IPS-18c (cell line): Measurements from ENCODE around the gene NUAK1.

Experiments
- H3K4me3 ChIP-seq: 2 replicates; pipeline ENCODE4 v1.7.0; 2013; ENCODE audit warnings: low read depth, mild to moderate bottlenecking, low read length, moderate library complexity; ENCODE audit not compliant: insufficient read depth
- H3K9me3 ChIP-seq: one replicate; pipeline ENCODE4 v1.6.1; 2013; ENCODE audit warnings: mild to moderate bottlenecking, low read length, moderate library complexity; ENCODE audit not compliant: control insufficient read depth, insufficient read depth

Gene NUAK1

GRCh38 chr12:106138633-106139421, at the start of gene NUAK1:
TSS of gene NUAK1 (minus strand) at chr12:106138954. CDS start at chr12:106138653, 301 bp downstream.
- Histone ChIP-seq H3K9me3 (no peaks in the 10 kb centered on the region), H3K4me3 (peak within 1 kb of the TSS; percentile 74)

GRCh38 chr12:106188256-106188655, 49.5 kb upstream of the NUAK1 start:
- H3K4me3 ChIP-seq, result no peak overlapping the region; the same call in 1 of the 2 replicates
- H3K9me3 ChIP-seq, result no peaks in the 10 kb centered on the region

- Histone ChIP-seq H3K9me3 (no peaks in the 10 kb centered on the region), H3K4me3 (no peak overlapping the region)
These were observed 49.1 kb upstream of the NUAK1 start for GRCh38 chr12:106187842-106188241.

DNA sequence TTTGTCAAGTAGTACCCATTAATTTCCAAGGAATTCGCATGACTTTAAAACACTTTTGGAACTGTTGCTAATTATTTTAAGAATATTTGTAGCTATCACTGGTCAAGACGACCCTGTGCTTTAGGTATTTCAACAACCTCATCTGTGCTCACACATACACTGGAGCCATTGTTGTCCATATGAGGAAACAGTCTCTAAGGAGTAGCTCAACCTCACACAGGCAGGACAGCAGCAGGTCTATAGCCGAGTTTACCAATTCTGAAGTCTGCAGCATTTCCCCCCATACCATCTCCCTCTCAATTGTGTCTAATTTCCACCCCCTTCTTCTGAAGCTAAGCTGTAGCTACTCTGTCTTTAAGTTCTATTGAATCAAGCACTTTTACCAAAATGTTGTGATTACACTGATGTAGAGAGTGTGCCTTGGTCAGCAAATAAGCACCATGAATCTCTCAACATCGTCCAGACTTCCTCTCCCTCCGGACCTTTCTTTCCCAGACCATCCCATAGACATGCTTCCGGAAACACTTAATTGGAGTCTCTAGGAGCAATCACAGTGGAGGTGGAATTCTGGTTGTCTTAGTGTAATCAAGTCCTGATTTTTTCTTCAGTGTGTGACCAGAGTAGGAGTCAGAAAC, 48.5 kb upstream of the NUAK1 start:
- Histone ChIP-seq H3K9me3 (no peaks in the 10 kb centered on the region), H3K4me3 (no peak overlapping the region)

DNA sequence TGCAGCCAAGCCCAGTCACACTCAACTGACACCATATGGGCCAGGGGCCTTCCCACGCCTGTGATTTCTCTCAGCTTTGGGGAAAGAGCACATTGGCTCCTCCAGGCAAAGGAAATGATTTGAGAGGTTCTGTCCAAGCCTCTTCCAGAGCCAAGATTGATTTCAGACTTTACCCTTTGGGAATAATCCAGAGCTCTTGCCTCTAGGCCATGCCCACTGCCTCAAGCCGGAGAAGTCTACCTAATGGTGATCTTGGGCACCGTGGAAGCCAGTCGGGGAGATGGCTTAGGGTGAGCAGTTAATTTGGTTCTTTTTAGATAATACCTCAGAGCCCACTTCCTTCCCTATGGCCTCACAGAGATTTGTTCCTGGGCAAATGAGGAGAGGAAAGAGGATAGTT, 45.0 kb upstream of the NUAK1 start:
- no peak overlapping the region for H3K4me3 ChIP-seq
- no peaks in the 10 kb centered on the region for H3K9me3 ChIP-seq

GRCh38 chr12:106181401-106182114, 42.8 kb upstream of the NUAK1 start:
- no peak overlapping the region; the same call in 1 of the 2 replicates for H3K4me3 ChIP-seq
- no peaks in the 10 kb centered on the region for H3K9me3 ChIP-seq

DNA sequence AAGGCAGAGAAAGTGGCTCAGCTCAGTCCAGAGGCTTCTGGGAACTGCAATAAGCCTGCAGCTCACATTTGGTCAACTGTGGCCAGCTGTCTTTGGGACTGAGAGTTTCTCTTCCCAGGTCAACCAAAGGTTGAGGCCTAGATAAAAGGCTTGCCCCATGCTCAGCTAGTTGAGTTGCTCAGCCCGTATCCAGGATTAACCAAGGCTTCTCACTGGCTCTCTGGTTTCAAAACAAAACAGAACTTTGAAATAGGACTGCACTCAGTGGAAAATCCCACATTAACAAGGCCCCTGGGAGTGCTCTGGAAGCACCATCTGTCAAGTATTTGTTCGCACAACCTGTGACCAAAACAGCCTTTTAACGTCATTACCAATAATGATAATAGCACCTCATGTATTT, 40.3 kb upstream of the NUAK1 start:
- H3K4me3 ChIP-seq, result no peak overlapping the region

DNA sequence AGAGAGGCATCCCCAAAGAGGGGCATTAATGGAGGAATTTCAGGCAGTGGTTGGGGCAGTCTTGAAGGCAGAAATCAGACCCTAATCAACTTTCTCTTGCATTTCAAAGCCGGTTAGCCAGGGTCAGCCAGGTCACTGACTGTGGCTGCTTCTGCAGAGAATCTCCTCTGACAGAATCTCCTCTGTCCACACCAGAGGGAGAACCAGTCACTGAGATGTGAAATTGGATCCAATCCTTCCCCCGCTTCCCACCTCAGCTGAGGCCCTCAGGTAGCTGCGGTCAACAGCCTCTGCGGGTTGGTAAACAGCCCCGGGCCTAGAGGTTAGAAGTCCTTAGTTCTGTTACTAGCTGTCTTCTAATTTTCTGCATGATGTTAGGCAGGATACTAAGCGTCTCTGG, 39.8 kb upstream of the NUAK1 start:
- Histone ChIP-seq H3K4me3 (no peak overlapping the region), H3K9me3 (no peaks in the 10 kb centered on the region)

More for the DNA sequence above, 40.3 kb upstream of the NUAK1 start:
- no peaks in the 10 kb centered on the region for H3K9me3 ChIP-seq

GRCh38 chr12:106176560-106176959, 37.8 kb upstream of the NUAK1 start:
- no peaks in the 10 kb centered on the region for H3K9me3 ChIP-seq
- H3K4me3 ChIP-seq, result no peak overlapping the region

GRCh38 chr12:106174876-106175275, 36.1 kb upstream of the NUAK1 start:
- Histone ChIP-seq H3K9me3 (no peaks in the 10 kb centered on the region), H3K4me3 (no peak overlapping the region)

DNA sequence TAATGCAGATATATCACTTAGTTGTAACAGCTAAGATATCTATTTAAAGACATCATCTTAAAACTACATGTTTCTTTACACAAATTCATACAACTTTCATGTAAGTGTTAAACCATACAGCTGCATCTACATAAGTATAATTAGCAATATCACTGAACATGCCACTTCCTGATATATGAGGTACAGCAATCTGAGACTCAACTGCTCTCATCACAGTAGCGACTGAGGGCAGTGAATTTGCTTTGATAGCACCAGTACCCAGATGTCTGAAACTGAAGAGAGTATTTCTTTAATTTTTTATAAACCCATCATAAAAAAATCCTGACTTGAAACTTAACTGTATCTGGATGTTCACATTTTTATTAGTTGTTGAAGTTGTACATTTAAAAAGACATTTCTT, 34.7 kb upstream of the NUAK1 start:
- Histone ChIP-seq H3K9me3 (no peaks in the 10 kb centered on the region), H3K4me3 (no peak overlapping the region)

DNA sequence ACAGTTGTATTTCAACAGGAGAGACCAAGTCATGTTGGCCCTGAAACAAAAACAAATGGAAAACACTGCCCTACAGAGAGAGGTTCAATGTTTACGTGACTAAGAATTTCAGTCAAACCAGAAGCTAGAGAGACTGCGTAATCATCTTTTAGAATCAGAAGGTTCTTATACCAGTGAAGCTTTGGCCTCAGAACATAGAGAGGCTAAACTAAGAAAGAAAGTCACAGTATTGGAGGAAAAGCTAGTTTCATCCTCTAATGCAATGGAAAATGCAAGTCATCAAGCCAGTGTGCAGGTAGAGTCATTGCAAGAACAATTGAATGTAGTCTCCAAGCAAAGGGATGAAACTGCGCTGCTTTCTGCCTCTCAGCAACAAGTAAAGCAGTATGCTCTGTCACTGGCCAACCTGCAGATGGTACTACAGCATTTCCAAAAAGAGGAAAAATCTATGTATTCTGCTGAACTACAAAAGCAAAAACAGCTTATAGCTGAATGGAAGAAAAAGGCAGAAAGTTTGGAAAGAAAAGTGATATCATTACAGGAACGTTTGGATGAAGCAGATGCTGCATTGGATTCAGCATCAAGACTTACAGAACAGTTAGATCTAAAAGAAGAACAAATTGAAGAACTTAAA, 32.5 kb upstream of the NUAK1 start:
- H3K9me3 ChIP-seq, result no peaks in the 10 kb centered on the region

DNA sequence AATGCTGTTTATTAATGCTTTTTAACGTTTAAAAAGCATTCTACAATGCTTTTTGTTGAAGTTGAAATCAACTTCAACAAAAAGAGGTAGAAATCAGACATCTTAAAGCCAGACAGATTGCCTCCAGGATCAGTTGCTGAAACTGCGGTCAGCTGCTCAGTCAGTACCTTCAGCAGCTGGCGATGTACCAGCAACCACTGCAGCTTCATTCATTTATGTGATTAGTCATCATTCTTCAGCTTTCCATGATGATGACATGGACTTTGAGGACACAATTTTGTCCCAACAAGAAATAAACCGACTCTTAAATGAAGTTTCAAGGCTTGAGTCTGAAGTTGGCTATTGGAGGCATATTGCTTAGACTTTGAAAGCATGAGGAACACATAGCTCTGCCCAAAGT, 31.5 kb upstream of the NUAK1 start:
- H3K9me3 ChIP-seq, result no peaks in the 10 kb centered on the region

More for the DNA sequence above, 32.5 kb upstream of the NUAK1 start:
- no peak overlapping the region for H3K4me3 ChIP-seq

GRCh38 chr12:106163712-106164111, 25.0 kb upstream of the NUAK1 start:
- no peaks in the 10 kb centered on the region for H3K9me3 ChIP-seq
- H3K4me3 ChIP-seq, result no peak overlapping the region

More for the DNA sequence above, 31.5 kb upstream of the NUAK1 start:
- H3K4me3 ChIP-seq, result no peak overlapping the region

- H3K9me3 ChIP-seq, result no peaks in the 10 kb centered on the region
- no peak overlapping the region for H3K4me3 ChIP-seq
These were observed 22.7 kb upstream of the NUAK1 start for GRCh38 chr12:106161491-106161890.

GRCh38 chr12:106160915-106161314, 22.2 kb upstream of the NUAK1 start:
- no peaks in the 10 kb centered on the region for H3K9me3 ChIP-seq
- H3K4me3 ChIP-seq, result no peak overlapping the region

DNA sequence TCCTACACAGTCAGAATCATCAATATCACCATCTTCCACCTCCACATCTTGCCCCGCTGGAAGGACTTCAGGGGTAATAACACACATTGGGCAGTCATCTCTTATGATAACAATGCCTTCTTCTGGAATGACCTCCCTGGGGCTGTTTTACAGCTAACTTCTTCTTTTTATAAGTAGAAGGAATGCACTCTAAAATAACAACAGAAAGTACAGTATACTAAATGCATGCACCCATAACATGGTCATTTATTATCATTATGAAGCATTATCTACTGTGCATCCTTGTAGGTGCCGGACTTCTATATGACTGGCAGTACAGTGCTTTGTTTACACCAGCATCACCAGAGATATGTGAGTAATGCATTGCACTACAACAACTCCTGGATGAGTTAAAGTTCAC, 19.0 kb upstream of the NUAK1 start:
- Histone ChIP-seq H3K4me3 (no peak overlapping the region), H3K9me3 (no peaks in the 10 kb centered on the region)
